RPMI8226 (cell line): Measurements from ENCODE around the gene GMCL1.
"Not testable (repeated sequence)": the region's sequence is repeated elsewhere in the genome, so short reads cannot be mapped to it uniquely, and the experiment has no call there.

Source experiments
- DNase-seq: peaks from one replicate; pipeline ENCODE4 v3.0.0-alpha.2; 2015

Gene GMCL1

GRCh38 chr2:69863298-69863697 lies 33.8 kb downstream of the GMCL1 start:
- DNase-seq, result no peak

DNA sequence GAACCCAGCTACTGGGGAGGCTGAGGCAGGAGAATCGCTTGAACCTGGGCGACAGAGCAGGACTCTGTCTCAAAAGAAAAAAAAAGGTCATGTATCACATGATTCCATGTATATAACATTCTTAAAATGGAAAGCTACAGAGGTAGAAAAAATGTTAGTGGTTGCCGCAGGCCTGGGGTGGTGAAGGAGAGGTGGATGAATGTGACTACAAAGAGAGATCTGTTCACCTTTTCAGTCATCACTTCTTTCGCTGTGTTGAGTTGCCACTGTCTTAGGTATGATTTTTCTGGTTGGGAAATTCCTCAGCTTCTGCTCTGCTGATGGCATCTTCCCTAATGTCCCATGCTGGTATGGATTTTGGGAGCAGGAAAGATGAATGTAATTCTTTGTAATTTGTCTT lies 59.0 kb downstream of the GMCL1 start:
- no peak for DNase-seq

DNA sequence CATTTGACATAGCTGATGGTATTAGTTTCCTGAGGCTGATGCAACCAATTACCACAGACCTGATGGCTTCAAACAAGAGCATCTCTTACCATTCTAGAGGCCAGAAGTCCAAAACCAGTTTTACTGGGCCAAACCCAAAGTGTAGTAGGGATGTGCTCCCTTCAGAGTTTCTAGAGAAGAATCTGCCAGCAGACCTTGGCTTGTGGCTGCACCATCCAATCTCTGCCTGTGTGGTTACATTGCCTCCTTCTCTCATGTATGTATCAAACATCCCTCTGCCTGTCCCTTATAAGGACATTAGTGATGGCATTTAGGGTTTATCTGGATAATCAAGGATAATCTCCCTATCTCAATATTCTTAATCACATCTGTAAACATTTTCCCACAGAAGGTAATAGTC lies 59.8 kb downstream of the GMCL1 start:
- DNase-seq, result no peak

DNA sequence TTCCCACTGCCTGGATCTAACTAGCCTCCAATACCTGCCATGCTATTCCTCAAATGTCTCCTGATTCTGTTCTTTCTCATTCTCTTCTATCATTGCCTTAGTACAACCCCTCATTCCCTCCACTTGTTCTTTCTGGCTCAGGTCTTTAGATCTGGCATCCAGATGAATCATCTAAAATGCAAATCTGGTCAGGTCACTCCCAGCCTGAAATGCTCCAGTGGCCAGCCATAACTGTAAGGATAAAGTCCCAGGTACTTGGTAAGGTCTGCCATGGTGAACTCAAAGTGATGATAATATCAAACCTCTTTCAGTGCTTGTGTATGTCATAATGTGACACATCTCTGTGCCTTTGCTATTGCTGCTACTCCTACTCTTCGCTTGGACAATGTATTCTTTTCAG lies 61.4 kb downstream of the GMCL1 start:
- no peak for DNase-seq

GRCh38 chr2:69892838-69893424 lies 63.5 kb downstream of the GMCL1 start:
- not testable (repeated sequence) for DNase-seq

DNA sequence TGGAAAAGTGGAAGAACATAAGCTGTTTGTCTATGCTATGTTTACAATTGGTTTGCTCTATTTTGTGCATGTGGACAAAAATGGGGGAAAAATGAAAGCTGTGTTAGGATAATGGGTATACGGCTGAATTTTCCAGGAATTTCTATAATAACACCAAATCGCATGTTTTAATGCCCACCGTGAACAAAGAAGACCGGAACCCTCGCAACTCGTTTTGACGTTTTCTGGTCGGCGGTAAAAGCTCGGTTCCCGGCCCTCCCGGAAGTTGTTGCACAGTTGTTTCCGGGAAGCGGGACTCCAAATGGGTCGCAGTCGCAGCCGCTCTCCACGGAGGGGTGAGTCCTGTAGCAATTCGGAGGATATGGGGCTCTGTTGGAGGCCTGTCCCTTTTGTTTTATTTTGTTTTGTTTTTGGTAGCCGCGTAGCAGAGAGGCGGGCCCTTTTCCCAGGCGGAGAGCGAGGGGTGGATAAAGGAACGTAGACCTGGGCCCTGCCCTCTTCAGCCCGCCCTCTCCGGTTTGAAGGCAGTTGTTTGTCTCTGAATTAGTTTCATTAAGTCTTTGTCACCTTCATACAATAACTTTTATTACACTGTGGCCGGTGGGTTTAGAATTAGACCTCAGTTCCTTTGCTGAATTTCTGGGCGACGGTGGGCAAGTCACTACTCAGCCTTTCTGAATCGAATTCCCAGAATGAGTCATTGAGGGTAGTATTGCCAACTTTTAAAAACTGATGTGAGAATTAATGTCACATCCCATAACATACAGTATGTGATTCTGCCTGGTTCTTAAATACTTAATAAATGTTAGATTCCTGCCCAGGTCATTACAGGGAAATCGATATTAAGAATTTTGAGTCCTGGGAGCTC lies 64.5 kb downstream of the GMCL1 start, which contains the start of gene SNRNP27:
Gene SNRNP27, plus strand, starts transcription at position 273 of the 868 bp plus-strand sequence. Its CDS starts 29 bp downstream, at position 302.
- peak; percentile 88 for DNase-seq

GRCh38 chr2:69894737-69895136 lies 65.3 kb downstream of the GMCL1 start:
- not testable (repeated sequence) for DNase-seq

DNA sequence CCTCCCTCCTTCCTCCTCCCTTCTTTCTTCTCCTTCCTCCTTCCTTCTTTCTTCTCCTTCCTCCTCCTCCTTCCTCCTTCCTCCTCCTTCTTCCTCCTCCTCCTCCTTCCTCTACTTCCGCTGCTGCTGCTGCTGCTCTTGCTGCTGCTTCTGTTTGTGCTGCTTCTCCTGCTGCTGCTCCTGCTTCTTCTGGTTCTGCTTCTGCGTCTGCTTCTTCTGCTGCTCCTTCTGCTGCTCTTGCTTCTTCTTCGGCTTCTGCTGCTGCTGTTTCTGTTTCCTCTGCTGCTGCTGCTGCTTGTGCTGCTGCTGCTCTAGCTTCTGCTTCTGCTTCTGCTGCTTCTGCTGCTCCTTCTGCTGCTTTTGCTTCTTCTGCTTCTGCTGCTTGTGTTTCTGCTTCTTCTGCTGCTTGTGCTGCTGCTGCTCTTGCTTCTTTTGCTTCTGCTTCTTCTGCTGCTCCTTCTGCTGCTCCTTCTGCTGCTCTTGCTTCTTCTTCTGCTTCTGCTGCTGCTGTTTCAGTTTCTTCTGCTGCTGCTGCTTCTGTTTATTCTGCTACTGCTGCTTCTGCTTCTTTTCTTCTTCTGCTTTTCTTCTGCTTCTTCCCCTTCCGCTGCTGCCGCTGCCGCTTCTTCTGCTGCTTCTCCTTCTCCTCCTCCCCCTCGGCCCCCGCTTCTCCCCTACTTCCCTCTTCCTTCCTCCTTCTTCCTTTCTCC lies 72.9 kb downstream of the GMCL1 start:
- DNase-seq, result no peak

DNA sequence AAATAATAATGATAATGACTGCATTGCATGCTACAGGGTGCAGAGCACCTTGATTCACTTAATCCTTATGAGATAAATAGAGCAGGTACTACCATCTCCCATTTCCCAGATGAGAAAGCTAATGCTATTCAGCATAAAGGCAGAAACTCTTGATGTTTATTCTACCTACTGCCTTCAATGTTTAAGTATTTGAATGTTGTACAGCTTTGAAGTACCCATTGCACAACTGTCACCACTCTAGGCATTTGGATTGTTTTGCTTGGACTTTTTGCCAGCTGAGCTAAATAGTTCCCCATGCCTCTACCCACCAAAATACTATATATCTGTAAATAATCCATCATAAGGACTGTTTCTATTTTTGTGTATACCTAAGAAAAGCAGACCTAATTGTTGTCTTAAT lies 77.8 kb downstream of the GMCL1 start:
- no peak for DNase-seq

DNA sequence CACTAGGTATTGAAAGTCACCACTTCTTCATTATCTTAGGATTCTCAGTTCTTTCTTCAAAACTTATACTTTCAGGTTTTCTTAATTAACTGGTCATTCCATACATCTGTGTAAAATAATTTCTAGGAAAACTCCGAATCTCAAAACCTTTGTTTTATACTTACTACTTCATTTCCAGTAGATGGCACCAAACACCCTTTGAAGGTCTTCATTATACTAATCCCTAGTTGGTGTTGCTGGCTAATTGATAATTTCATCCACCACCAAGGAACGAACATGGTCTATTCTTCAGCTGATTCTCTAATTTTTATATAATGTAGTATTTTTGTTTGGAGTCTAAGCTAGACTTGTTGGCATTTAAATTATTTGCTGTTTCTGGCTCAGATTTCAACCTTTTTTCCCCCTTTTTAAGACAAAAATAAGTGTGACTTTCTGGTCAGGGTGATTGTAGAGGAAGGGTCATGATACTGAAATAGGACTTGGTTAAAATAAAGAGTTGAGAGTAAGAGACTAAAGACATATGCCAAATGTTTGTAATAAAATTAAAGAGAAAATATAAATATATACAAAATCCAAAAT lies 82.6 kb downstream of the GMCL1 start:
- peak; percentile 65 for DNase-seq

- DNase-seq, result peak; percentile 100
Observed at GRCh38 chr2:69914164-69914949, 84.9 kb downstream of the GMCL1 start.

DNA sequence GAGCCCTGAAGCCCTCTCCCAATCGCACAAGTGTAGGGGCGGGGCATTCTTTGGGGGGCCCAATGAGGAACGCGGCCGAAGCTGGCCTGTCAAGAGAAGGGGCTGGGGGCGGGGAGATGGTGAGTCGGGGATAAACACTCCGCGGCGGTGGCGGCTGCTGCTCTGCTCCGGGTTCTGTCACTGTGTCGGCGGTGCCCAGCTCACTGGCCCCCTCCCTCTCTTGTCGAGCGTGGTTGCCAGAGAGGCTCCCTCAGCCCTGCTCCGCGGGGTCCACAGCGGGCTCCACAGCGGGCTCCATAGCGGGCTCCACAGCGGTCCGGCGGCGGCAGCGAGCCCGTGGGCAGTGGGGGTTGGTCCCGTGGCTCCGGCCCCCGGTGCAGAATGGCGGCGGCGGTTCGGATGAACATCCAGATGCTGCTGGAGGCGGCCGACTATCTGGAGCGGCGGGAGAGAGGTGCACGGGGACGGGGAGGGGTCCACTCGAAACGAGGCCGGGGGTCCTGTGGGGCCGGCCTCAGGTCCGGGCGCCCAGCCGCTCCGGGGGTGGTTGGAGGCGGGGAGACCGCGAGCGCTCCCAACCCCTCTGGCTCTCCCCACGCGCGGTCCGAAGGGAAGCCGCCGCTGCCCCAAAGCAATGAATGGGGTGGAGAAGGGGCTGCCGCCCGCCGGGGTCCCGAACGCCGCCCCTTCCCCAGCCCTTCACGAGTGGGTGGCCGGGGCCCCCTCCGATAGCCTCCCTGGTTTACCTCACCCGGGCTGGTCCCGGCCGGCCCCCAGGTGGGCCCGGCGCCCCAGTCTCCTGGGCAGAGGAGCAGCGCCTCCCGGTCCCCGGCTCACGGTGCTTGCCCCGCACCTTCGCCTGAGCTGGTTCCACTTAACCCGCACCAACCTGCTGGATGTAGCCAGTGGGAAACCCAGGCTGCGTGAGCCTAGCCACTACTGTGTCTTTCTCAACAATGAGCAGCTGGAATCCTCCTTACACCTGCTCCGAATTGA lies 85.8 kb downstream of the GMCL1 start, which contains the start of gene MXD1:
Gene MXD1, plus strand, starts transcription at position 160 of the 996 bp plus-strand sequence. Its CDS starts 222 bp downstream, at position 382.
- DNase-seq, result peak; percentile 24

- no peak for DNase-seq
Observed at GRCh38 chr2:69916106-69916505, 86.6 kb downstream of the GMCL1 start.

GRCh38 chr2:69917852-69918251 lies 88.4 kb downstream of the GMCL1 start:
- no peak for DNase-seq

DNA sequence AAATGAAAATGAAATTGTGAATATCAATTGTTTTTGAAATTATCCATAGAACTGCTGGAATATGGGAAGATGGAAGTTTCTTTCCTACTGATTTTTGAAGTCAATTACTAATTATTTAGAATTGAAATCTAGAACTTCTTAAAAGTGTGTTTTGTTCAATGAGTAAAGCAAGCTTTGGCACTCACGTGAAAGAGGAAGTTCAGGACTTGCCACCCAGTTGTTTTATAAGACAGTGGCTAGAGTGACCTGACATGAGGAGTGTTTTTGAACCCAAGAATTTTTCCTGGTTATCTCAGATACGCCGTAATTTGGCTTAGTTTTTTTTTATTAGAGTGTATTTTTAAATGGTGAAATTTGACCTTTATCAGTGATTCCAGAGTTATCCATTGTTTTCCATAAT lies 88.9 kb downstream of the GMCL1 start:
- no peak for DNase-seq

- DNase-seq, result no peak
Observed at GRCh38 chr2:69923116-69923515, 93.7 kb downstream of the GMCL1 start.

DNA sequence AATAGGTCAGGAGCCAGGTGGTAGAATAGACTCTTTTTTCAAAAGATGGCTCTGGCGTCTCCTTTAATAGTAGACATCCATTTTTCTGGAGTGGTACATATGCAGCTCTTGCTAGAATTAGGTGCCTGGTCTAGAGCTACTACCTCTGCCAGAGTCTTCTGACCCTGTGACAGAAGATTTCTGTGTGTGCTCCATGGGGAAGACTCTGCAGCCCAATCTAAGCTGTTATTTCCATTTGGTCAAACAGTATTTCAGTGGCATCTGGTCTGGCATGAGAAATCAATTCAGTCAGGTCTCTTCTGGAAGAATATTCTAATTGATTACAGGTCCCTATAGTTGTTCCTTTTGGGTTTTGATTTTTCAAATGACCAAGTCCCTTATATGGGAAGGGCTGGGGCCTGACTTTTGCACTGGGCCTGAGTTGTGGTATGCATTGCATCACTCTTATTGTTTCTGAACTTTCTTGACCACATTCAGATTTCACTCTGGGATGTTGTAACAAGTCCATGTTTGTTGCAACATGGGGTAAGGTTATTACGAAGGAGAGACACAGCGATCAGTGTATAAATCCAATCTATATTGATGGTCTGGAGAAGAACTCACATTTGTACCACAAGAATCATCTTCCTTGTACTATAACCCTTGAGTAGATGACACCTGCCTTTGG lies 97.5 kb downstream of the GMCL1 start:
- no peak for DNase-seq
